Right kidney (tissue), 1 donor: Measurements from ENCODE around the gene SOCS3.

Experiments used
- DNase-seq: peaks from one replicate; pipeline ENCODE4 v3.0.0-alpha.2; 2016

SOCS3 gene

GRCh38 chr17:78391051-78391431 lies 31.2 kb upstream of the SOCS3 start:
- no peak for DNase-seq

- no peak for DNase-seq
Observed at GRCh38 chr17:78390241-78391050, 30.6 kb upstream of the SOCS3 start.

GRCh38 chr17:78387977-78388941 lies 28.4 kb upstream of the SOCS3 start:
- no peak for DNase-seq

DNA sequence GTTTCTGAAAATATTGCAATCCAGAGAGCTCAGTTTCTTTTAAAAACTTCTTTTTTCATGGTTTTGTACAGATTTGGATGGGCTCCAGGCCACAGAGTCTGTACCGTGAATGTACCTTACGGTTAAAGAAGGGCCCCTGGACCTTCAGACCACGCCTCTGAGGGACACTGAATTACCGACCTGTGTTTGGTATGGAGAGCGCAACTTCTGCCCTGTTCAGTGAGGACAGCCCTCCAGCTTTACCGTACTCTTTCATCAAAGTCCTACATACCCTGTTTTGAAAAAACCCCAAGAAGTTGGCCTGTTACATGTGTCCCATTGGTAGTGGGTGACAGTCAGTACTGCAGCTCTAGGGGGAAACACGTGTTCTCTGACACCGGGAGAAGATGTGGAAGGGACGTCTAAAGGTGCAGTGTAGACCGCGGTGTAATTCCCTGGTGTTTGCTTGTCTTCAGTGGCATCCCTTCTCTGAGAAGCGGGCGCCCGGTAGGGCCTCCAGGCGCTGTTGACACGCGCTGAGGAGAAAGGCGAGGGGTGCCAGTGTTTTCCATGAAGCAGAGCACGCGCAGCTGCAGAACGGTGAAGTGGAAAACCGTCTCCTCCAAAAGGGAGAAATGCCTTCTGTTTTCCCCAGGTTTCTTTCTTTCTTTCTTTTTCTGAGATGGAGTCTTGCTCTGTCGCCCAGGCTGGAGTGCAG lies 24.8 kb upstream of the SOCS3 start:
- no peak for DNase-seq

GRCh38 chr17:78383725-78384471 lies 24.0 kb upstream of the SOCS3 start:
- DNase-seq = no peak

DNA sequence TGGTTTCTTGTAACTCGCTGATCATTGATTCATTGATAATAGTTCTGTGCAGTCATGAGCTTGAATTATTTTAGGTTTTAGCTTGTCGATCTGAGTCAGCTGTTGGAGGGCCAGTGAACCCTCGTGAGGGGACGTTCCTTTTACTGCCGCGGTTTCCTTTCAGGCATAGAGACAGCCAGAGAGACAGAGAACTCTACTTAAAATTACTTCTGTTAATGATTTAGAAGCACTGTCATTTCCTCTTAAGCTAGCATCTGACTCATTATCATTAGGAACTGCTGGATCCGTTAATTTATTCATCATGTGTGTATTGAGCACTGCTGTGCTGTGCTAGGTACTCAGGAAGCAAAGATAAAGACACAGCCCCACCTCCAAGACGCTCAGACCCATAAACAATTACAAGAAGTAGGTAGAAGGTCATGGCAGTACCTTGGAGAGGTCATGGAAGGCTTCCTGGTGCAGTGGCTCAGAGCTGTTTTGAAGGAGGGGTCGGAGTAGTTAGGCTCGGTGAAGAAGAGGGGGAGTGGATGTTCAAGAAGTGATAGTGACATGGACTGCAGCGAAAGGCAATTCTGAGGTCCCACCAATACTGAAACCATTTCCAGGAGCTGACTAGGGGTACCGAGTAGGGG lies 21.8 kb upstream of the SOCS3 start:
- DNase-seq = no peak

GRCh38 chr17:78380370-78380769 lies 20.5 kb upstream of the SOCS3 start:
- no peak for DNase-seq

DNA sequence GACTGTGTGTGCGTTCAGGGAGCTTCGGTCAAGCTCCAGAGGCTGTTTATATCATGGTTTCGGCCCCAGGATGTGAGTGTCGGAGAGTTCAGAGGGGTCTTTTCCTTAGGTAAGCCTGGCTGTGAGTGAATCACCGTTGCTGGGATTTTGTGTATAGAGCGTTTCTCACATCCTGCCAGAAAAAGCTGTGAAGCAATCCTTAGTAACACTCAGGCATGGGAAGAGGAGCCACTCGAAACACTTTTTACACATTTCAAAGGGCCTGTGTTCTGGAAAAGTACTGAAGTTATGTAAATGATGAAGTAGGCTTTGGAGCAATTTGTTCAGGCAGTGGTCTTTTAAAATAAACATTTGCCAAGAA lies 19.2 kb upstream of the SOCS3 start:
- DNase-seq = no peak

GRCh38 chr17:78378225-78379130 lies 18.6 kb upstream of the SOCS3 start, which contains the start of gene PGS1:
Gene PGS1, plus strand, starts transcription at chr17:78378649. Its CDS starts 17 bp downstream, at chr17:78378666.
- DNase-seq = peak; percentile 97

DNA sequence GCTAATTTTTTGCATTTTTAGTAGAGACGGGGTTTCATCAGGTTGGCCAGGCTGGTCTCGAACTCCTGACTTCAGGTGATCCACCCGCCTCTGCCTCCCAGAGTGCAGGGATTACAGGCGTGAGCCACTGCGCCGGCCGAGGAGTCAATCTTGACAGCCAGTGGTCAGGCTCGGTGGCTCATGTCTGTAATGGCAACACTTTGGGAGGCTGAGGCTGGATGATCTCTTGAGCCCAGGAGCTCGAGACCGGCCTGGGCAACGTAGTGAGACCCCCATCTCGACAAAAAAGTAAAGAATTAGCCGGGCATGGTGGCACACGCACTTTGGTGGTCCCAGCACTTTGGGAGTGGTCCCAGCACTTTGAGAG lies 18.0 kb upstream of the SOCS3 start:
- DNase-seq = no peak

DNA sequence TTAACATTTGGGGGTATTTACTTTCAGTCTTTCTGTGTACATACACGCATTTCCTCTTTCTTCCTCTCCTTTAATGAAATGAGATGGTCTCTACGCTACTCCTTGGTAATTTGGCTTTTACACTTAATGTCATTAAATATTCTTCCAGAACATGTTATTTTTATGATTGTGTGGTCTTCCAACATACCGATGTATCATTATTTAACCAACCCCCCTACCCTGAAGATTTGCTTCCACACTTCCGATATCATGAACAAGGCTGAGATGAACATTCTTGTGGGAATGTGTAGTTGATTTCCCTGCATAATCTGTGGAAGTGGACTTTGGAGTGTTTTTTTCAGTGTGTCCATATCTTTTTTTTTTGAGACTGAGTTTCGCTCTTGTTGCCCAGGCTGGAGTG lies 16.3 kb upstream of the SOCS3 start:
- DNase-seq = no peak

GRCh38 chr17:78375401-78376151 lies 15.7 kb upstream of the SOCS3 start:
- no peak for DNase-seq

DNA sequence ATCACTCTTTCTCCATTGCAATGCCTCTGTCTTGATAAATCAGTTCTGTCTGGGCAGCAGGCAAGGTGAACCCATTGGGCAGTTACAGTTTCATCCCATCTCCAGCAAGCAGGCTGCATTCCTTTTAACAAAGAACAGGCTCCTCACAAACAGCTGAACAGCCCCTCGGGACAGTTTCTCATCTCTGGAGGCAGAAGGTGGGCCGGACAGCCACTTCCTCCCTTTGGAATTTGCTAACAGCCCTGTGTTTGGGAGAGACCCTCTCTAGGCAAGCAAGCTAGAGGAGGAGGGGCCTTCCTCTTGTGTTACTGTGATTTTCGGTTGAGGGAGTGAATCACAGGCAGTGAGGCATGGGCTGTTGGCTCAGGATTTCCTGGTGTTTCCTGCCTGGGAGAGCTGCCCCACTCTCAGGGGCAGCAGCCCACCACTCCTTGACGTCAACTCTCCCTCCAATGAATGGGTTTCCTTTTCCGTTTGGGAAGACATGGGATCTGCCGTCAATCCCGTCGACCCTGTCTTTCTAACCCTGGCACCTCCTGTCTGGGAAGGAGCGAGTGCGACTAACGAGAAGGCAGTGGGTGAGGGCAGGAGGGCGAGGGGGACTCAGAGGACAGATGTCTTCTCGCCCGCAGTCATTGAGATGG lies 14.9 kb upstream of the SOCS3 start:
- peak; percentile 55 for DNase-seq

DNA sequence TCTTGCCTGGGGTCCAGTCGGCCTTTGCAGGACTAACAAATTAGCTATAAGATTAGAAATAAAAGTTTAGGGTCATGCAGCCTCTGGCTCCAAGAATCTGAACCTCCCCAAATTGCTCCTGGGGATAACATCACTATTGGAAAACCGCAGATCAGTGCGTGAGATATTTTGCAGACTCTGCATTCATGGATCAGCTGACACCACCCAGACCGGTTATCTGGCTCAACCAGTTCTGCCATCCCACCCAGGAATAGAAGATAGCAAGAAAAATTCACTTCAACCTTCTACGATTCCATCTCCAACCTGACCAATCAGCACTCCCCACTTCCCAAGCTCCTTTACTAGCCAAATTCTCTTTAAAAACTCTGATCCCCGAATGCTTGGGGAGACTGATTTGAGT lies 14.3 kb upstream of the SOCS3 start:
- no peak for DNase-seq

DNA sequence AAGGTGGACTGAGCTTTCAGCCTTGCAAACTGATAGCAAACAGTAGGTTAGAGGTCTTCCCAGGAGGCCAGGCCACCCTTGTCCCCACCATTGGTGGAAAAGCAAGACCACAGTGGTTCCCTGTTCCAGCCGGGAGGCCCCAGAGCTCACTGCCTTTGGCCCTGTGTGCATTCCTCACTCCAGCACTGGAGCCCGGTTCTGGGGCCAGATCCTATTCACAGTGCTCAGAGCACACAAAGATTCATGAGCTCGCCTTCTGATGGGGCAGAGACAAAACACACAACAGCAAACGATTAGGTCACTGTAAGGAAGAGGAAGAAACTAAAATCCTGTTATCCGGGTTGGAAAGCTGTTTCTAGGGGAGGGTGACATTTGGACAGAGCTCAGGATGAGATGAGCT lies 13.0 kb upstream of the SOCS3 start:
- DNase-seq = no peak

GRCh38 chr17:78371056-78371455 lies 11.2 kb upstream of the SOCS3 start:
- DNase-seq = no peak

DNA sequence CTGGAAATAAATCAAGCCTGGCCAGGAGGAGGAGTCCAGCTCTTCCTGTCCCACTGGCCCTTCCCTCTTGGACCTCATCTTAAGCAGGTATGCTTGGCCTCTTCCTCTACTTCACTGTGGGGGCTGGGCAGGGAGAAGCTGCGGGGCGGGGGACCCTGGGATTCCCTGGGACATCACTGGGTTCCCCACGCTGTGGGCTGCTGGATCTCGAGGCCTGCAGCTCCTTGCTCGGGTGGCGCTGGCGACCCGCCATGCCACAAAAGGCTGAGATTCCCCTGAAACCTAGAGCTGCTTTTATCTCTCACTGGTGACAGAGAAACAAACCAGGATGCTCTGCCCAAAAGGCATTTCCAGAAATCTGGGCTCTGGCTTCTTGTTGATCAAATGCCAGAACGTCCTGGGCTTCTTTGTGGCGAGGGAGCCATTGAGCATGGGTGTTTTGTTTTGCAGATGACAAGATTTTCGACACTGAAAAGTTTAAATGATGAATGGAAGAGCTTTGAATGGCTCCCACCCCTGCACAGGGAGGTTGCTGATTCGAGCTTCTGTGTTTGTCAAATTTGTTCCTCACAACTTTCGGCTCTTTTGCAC lies 10.0 kb upstream of the SOCS3 start:
- DNase-seq = no peak

DNA sequence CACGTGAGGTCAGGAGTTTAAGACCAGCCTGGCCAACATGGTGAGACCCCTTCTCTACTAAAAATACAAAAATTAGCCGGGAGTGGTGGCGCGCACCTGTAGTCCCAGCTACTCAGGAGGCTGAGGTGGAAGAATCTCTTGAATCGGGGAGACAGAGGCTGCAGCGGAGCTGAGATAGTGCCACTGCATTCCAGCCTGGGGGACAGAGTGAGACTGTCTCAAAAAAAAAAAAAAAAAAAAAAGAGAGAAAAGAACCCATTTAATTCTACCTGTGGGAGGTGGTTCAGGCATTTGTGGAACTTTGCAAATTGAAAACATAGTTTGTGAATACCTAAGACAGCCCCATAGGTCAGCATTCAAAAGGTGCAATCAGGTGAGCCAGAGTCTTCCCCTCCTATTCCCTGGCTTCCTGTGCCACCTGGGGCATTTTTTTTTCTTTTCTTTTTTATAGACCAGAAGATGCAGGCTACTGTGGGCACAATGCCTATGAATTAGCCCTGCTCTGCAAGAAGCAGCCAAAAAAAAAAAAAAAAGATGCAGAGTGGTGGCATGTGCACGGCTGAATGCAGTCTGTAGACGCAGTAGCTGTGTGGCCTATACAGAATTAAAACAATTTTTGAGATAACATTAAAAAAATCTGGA lies 9.1 kb upstream of the SOCS3 start:
- no peak for DNase-seq
